Putamen (tissue), 1 donor: ENCODE data around the gene NR1I2.

Source experiments
- DNase-seq: peaks from one replicate; pipeline ENCODE4 v3.0.0-alpha.2; 2016; ENCODE audit warnings: low spot score

NR1I2 gene

GRCh38 chr3:119781330-119782198 is at the start of gene NR1I2:
NR1I2 (plus strand) TSS chr3:119782101.
- no peak for DNase-seq

GRCh38 chr3:119733812-119734211 is 48.1 kb upstream of the NR1I2 start:
- DNase-seq = no peak

GRCh38 chr3:119738741-119739140 is 43.2 kb upstream of the NR1I2 start:
- no peak for DNase-seq

GRCh38 chr3:119741657-119742590 is 40.0 kb upstream of the NR1I2 start:
- DNase-seq = no peak

- no peak for DNase-seq
Observed at GRCh38 chr3:119743921-119744320, 38.0 kb upstream of the NR1I2 start.

GRCh38 chr3:119745942-119746341 is 36.0 kb upstream of the NR1I2 start:
- DNase-seq = no peak

- no peak for DNase-seq
Observed at GRCh38 chr3:119746423-119746822, 35.5 kb upstream of the NR1I2 start.

- no peak for DNase-seq
Observed at GRCh38 chr3:119747357-119747756, 34.5 kb upstream of the NR1I2 start.

GRCh38 chr3:119748991-119749390 is 32.9 kb upstream of the NR1I2 start:
- DNase-seq = no peak

- no peak for DNase-seq
Observed at GRCh38 chr3:119751423-119751822, 30.5 kb upstream of the NR1I2 start.

- no peak for DNase-seq
Observed at GRCh38 chr3:119759962-119760361, 21.9 kb upstream of the NR1I2 start.

- no peak for DNase-seq
Observed at GRCh38 chr3:119762876-119763275, 19.0 kb upstream of the NR1I2 start.

- DNase-seq = no peak
Observed at GRCh38 chr3:119763466-119763865, 18.4 kb upstream of the NR1I2 start.

GRCh38 chr3:119765239-119765638 is 16.7 kb upstream of the NR1I2 start:
- DNase-seq = no peak

- DNase-seq = no peak
Observed at GRCh38 chr3:119767936-119768601, 13.8 kb upstream of the NR1I2 start.

- DNase-seq = no peak
Observed at GRCh38 chr3:119768668-119769393, 13.1 kb upstream of the NR1I2 start.

GRCh38 chr3:119769394-119770149 is 12.3 kb upstream of the NR1I2 start:
- no peak for DNase-seq

- no peak for DNase-seq
Observed at GRCh38 chr3:119774444-119774843, 7.5 kb upstream of the NR1I2 start.

- DNase-seq = no peak
Observed at GRCh38 chr3:119776304-119776703, 5.6 kb upstream of the NR1I2 start.

- no peak for DNase-seq
Observed at GRCh38 chr3:119778176-119778575, 3.7 kb upstream of the NR1I2 start.

- DNase-seq = no peak
Observed at GRCh38 chr3:119778811-119779210, 3.1 kb upstream of the NR1I2 start.
